Erythroblast (primary cell): ENCODE results near the gene DHRS1.
A peak's percentile ranks its signal among the peaks of the same experiment; 100 is the strongest.

Source experiments
- DNase-seq, 2 experiments: peaks; one replicate each; lab custom pipeline; 2025; lab: John Stamatoyannopoulos, UW
- GATA1 ChIP-seq: IDR thresholded peaks from 2 replicates; pipeline ENCODE4 v1.6.1; 2011; ENCODE audit warnings: low read depth, mild to moderate bottlenecking, control low read depth, low read length, moderate library complexity
- POLR2A ChIP-seq: IDR thresholded peaks from 2 replicates; pipeline ENCODE4 v1.6.1; 2011; ENCODE audit warnings: mild to moderate bottlenecking, low read length

The DHRS1 gene

GRCh38 chr14:24266344-24267244, 33.0 kb downstream of the DHRS1 start:
- no peak for DNase-seq
- no peak for TF ChIP-seq POLR2A
- no peak for TF ChIP-seq GATA1

- TF ChIP-seq POLR2A, result no peak
- TF ChIP-seq GATA1, result no peak
- DNase-seq, result no peak
Measured at GRCh38 chr14:24264298-24264697, 35.3 kb downstream of the DHRS1 start.

- TF ChIP-seq GATA1, result no peak
- TF ChIP-seq POLR2A, result no peak
- no peak for DNase-seq
Measured at GRCh38 chr14:24263848-24264247, 35.7 kb downstream of the DHRS1 start.

- DNase-seq, result peak; percentile 18 to 62
- no peak for TF ChIP-seq POLR2A
- no peak for TF ChIP-seq GATA1
Measured at GRCh38 chr14:24262821-24263733, 36.5 kb downstream of the DHRS1 start, which contains the start of gene TGM1. TSS of gene TGM1 (minus strand) at chr14:24263177. CDS start at chr14:24262352, 825 bp downstream.

GRCh38 chr14:24261969-24262327, 37.6 kb downstream of the DHRS1 start:
- TF ChIP-seq GATA1, result no peak
- no peak for TF ChIP-seq POLR2A
- DNase-seq, result no peak

GRCh38 chr14:24261256-24261968, 38.2 kb downstream of the DHRS1 start:
- DNase-seq, result no peak
- TF ChIP-seq GATA1, result no peak
- TF ChIP-seq POLR2A, result no peak

- no peak for DNase-seq
- TF ChIP-seq POLR2A, result no peak
- no peak for TF ChIP-seq GATA1
Measured at GRCh38 chr14:24260780-24261157, 38.8 kb downstream of the DHRS1 start.

GRCh38 chr14:24260026-24260779, 39.4 kb downstream of the DHRS1 start:
- TF ChIP-seq POLR2A, result no peak
- no peak for TF ChIP-seq GATA1
- peak; percentile 41 to 54 for DNase-seq

GRCh38 chr14:24259282-24260025, 40.1 kb downstream of the DHRS1 start:
- DNase-seq, result no peak
- TF ChIP-seq GATA1, result no peak
- TF ChIP-seq POLR2A, result no peak

- no peak for DNase-seq
- TF ChIP-seq GATA1 (no peak), POLR2A (no peak)
Measured at GRCh38 chr14:24258548-24259265, 40.9 kb downstream of the DHRS1 start.

- no peak for TF ChIP-seq GATA1
- TF ChIP-seq POLR2A, result no peak
Measured at GRCh38 chr14:24258119-24258518, 41.5 kb downstream of the DHRS1 start.

More at GRCh38 chr14:24258119-24258518, 41.5 kb downstream of the DHRS1 start:
- no peak for DNase-seq
